ENCODE results near the gene METTL25B.

GRCh38 chr1:156717351-156717750 lies 10.9 kb upstream of the METTL25B start:
- TF ChIP-seq RARB (CRISPR knock-in tag; IDR thresholded peaks at IDR 0.05) (no peak), OSR1 (CRISPR knock-in tag; IDR thresholded peaks at IDR 0.05) (no peak), ISL1 (CRISPR knock-in tag; IDR thresholded peaks at IDR 0.05) (no peak), CREB5 (CRISPR knock-in tag; IDR thresholded peaks at IDR 0.05; ENCODE audit: low read depth) (no peak), PPARA (CRISPR knock-in tag; IDR thresholded peaks at IDR 0.05; ENCODE audit: borderline replicate concordance) (no peak), ARNTL (CRISPR knock-in tag; IDR thresholded peaks at IDR 0.05; ENCODE audit: borderline replicate concordance, low read depth) (no peak), ZFP3 (CRISPR knock-in tag; IDR thresholded peaks at IDR 0.05) (no peak), SNAI2 (CRISPR knock-in tag; IDR thresholded peaks at IDR 0.05) (no peak), ZC3H10 (CRISPR knock-in tag; IDR thresholded peaks at IDR 0.05) (no peak), ZNF70 (CRISPR knock-in tag; IDR thresholded peaks at IDR 0.05) (no peak), ZNF8 (CRISPR knock-in tag; IDR thresholded peaks at IDR 0.05) (no peak), CSRNP3 (CRISPR knock-in tag; IDR thresholded peaks at IDR 0.05) (no peak)
